HL-60 (cell line): Measurements from ENCODE around the gene ERF.

Experiments
- DNase-seq, 2 experiments: peaks; one replicate each; pipeline ENCODE4 v3.0.0-alpha.2; 2010 to 2020; ENCODE audit warnings: low read depth in 1 of 2, low spot score in 1 of 2
- H3K27ac ChIP-seq: fragments of 250-450 bp; sonication (Bioruptor Pico); replicated peaks from 2 replicates; pipeline ENCODE4 v1.5.1; 2020; ENCODE audit warnings: mild to moderate bottlenecking, moderate library complexity
- H3K27me3 ChIP-seq: fragments of 250-450 bp; sonication (Bioruptor Pico); 2 replicates; pipeline ENCODE4 v1.5.1; 2021; ENCODE audit warnings: mild to moderate bottlenecking, moderate library complexity; ENCODE audit not compliant: insufficient read depth, poor library complexity, severe bottlenecking
- H3K4me3 ChIP-seq: replicated peaks from 2 replicates; pipeline ENCODE4 v1.5.1; 2011; ENCODE audit warnings: mild to moderate bottlenecking, control low read depth, low read length; ENCODE audit not compliant: insufficient read depth
- CTCF ChIP-seq: IDR thresholded peaks from one replicate; pipeline ENCODE4 v1.5.1; 2011; ENCODE audit warnings: low read length, control low read depth, inconsistent platforms; ENCODE audit not compliant: insufficient read depth
- GABPA ChIP-seq: IDR thresholded peaks from 2 replicates; pipeline ENCODE4 v1.6.1; 2012; ENCODE audit warnings: low read depth
- POLR2AphosphoS5 ChIP-seq: IDR thresholded peaks from 2 replicates; pipeline ENCODE4 v1.6.1; 2012; ENCODE audit warnings: low read depth
- REST ChIP-seq: IDR thresholded peaks from 2 replicates; pipeline ENCODE4 v1.6.1; 2012; ENCODE audit warnings: low read depth; ENCODE audit not compliant: insufficient replicate concordance
- SPI1 ChIP-seq: IDR thresholded peaks from 2 replicates; pipeline ENCODE4 v1.6.1; 2012; ENCODE audit warnings: low read depth, mild to moderate bottlenecking, borderline replicate concordance

ERF gene

GRCh38 chr19:42214810-42215485 lies 40.0 kb downstream of the ERF start:
- DNase-seq: no peak
- Histone ChIP-seq H3K27ac (no peak overlapping the region), H3K4me3 (no peak overlapping the region), H3K27me3 (no peaks in the 10 kb centered on the region)
- TF ChIP-seq GABPA (no peak), SPI1 (no peak), CTCF (no peak), REST (no peak), POLR2AphosphoS5 (no peak)

GRCh38 chr19:42212886-42213285 lies 42.0 kb downstream of the ERF start:
- Histone ChIP-seq H3K27ac (no peak overlapping the region), H3K4me3 (no peak overlapping the region), H3K27me3 (no peaks in the 10 kb centered on the region)
- DNase-seq: no peak
- TF ChIP-seq POLR2AphosphoS5: no peak
- TF ChIP-seq SPI1: no peak
- no peak for TF ChIP-seq REST
- TF ChIP-seq CTCF: no peak
- TF ChIP-seq GABPA: no peak

GRCh38 chr19:42208612-42209011 lies 46.3 kb downstream of the ERF start:
- no peak for TF ChIP-seq REST
- TF ChIP-seq SPI1: no peak
- no peak for TF ChIP-seq GABPA
- no peak for TF ChIP-seq POLR2AphosphoS5
- TF ChIP-seq CTCF: no peak
- H3K27ac ChIP-seq: peak overlapping the region; percentile 57
- no peak overlapping the region for H3K4me3 ChIP-seq
- no peaks in the 10 kb centered on the region for H3K27me3 ChIP-seq
- DNase-seq: no peak
